C4-2B (cell line): Measurements from ENCODE around the gene KIAA1549.

Experiments used
- H3K27ac ChIP-seq: fragments of 450-650 bp; 2 replicates; pipeline ENCODE4 v1.5.1; 2017
- ZFX ChIP-seq: fragments of 450-650 bp; IDR thresholded peaks from 2 replicates; pipeline ENCODE4 v1.6.1; 2017
- TF ChIP-seq, protein P1 (sequence below): fragments of 450-650 bp; conservative IDR thresholded peaks from 2 replicates; pipeline ENCODE4 v1.5.1; 2017; ENCODE audit warnings: mild to moderate bottlenecking

The KIAA1549 gene

DNA sequence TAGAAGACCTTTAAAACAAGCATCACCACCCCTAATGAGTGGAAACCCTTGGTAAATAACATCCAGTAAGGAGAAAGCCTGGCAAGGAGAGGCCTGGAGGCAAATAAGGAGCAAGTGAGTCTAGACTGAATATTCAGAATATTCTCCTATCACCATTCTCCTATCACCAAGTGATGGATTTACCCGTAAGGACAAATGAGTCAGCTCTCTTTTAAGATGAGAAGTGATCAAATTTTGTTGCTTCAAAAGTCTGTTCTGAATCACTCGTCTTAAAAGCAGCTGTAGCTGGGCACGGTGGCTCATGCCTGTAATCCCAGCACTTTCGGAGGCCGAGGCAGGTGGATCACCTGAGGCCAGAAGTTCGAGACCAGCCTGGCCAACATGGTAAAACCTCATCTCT lies 28.4 kb downstream of the KIAA1549 start:
- no peak overlapping the region for H3K27ac ChIP-seq
- TF ChIP-seq, protein P1, sequence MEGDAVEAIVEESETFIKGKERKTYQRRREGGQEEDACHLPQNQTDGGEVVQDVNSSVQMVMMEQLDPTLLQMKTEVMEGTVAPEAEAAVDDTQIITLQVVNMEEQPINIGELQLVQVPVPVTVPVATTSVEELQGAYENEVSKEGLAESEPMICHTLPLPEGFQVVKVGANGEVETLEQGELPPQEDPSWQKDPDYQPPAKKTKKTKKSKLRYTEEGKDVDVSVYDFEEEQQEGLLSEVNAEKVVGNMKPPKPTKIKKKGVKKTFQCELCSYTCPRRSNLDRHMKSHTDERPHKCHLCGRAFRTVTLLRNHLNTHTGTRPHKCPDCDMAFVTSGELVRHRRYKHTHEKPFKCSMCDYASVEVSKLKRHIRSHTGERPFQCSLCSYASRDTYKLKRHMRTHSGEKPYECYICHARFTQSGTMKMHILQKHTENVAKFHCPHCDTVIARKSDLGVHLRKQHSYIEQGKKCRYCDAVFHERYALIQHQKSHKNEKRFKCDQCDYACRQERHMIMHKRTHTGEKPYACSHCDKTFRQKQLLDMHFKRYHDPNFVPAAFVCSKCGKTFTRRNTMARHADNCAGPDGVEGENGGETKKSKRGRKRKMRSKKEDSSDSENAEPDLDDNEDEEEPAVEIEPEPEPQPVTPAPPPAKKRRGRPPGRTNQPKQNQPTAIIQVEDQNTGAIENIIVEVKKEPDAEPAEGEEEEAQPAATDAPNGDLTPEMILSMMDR, result no peak
- TF ChIP-seq ZFX, result no peak

DNA sequence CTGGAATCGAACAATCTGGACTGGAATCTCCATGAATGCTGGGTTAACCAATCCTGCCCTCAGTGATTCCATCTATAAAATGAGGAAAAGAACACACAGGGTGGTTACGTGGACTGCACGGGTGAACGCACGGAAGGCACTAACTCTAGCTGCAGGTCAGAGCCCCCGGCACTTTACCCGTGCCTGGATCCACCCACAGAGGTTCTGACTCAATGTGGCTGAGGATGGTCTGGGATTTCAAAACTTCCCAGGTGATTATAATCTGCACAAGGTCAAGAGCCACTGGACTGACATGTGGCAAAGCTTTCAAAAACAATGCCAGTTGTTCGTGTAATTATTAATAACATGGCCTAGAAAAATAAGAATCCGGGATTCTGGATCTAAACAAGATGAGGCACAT lies 29.2 kb downstream of the KIAA1549 start:
- TF ChIP-seq, protein P1, result no peak
- no peak for TF ChIP-seq ZFX
- H3K27ac ChIP-seq, result no peak overlapping the region

DNA sequence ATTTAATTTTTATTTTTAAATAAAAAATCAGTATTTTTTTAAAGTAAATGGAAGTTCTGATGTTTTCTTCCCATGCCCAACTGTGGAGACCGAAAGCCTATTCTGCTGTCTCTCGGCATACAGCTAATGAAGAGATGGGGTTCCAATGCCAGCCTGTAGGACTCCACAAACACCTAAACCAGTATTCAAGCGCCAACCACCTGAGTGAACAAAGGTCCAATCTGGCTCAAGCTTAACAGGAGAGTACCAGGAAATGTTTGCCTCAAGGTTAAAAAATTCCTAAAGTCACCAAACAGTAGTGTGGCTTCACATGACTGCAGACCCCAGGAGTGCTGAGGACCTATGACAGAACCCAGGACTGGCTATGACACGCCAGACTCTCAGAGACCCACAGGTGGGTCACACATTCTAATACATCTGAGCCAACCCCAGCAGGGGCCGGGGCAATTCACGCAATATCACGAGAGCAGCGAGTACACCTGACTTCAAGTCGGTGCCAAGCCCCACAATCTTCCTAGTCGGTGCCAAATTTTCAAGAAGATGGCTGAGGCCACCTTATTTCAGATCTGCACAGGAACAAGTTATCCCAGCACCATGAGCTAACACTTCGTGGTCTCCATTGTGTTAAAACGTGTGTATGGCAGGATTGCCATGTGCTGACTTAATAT lies 31.6 kb downstream of the KIAA1549 start:
- H3K27ac ChIP-seq, result no peak overlapping the region
- no peak for TF ChIP-seq ZFX
- TF ChIP-seq, protein P1, result no peak

DNA sequence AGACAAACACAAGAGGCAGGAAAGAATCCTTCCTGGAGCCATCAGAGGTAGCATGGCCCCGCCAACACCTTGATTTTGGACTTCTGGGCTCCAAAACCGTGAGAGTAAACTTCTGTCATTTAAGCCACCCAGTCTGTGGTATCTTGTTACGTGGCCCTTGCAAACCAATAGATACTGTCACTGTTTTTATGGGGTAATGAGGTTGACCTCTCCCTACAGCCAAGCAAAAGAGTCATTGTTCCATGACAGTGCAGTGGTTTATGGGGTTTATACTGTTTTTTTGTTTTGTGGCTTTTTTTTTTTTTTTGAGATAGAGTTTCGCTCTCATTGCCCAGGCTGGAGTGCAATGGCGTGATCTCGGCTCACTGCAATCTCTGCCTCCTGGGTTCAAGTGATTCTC lies 32.8 kb downstream of the KIAA1549 start:
- no peak overlapping the region for H3K27ac ChIP-seq
- TF ChIP-seq, protein P1, result no peak
- TF ChIP-seq ZFX, result no peak

DNA sequence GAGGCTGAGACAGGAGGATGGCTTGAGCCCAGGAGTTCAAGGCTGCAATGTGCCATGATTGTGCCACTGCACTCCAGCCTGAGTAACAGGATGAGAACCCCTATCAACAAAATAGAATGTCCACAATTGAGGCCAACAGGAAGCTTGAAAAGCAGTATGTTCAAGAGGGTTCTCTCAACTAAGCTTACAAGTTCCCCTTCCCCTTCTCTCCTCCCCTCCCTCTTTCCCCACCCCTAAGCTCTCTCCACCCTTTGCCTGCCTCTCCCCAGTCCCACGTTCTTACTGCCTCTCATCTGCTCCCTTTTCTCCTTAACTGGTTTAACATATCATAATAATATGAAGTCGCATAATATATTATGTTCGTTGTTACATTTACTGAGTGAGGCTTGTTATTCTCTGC lies 35.4 kb downstream of the KIAA1549 start:
- TF ChIP-seq ZFX, result no peak
- TF ChIP-seq, protein P1, result no peak
- H3K27ac ChIP-seq, result no peak overlapping the region

DNA sequence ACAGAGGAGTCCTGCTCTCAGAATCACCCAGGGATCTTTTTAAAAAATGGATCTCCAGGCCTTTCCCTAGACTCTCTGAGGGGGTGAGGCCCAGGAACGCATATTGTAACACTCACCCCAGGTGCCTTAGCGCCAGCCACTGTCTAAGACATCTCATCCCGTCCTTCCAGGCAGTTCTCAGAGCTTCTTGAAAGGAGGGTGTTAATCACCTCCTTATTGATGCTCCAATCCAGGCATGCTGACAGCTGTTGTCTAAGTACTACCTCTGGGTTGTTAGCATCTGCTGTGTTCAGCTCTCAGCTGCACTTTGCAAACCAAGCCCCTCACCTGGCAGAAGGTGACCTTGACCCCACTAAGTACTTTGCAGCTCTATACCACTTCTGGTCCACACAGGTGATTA lies 36.0 kb downstream of the KIAA1549 start:
- TF ChIP-seq, protein P1, result no peak
- no peak for TF ChIP-seq ZFX
- H3K27ac ChIP-seq, result no peak overlapping the region

DNA sequence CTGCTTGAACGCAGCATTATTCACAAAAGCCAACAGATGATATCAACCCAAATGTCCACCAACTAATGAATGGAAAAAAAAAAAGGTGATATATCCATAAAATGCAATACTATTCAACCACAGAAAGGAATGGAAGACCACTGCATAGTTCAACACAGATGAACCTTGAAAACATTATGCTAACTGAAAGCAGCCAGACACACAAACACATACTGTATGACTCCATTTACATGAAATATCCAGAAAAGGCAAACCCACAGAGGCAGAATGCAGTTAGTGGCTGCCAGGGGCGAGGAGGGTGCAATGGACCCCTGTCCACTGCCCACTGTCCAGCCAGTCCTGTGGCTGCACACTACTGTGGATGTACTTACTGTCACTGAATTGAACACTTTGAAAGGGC lies 36.6 kb downstream of the KIAA1549 start:
- no peak overlapping the region for H3K27ac ChIP-seq
- TF ChIP-seq, protein P1, result no peak
- TF ChIP-seq ZFX, result no peak
